Purkinje cell (primary cell): ENCODE data around the gene YAE1. TPM values are rescaled to one million over a fixed set of nuclear protein-coding genes. Genes with fewer than 3 reads are reported as not detected.

ENCODE experiments used
- polyA plus RNA-seq: library from polyadenylated mRNA; unstranded; fragments of >200 nt; fragmentation: Nextera tagmentation; gene quantifications from 2 replicates; pipeline ENCODE4 v1.2.1, GENCODE V29; 2014

The YAE1 gene
- polyA plus RNA-seq: 47.7 and 77.9 TPM in 2 replicates

DNA sequence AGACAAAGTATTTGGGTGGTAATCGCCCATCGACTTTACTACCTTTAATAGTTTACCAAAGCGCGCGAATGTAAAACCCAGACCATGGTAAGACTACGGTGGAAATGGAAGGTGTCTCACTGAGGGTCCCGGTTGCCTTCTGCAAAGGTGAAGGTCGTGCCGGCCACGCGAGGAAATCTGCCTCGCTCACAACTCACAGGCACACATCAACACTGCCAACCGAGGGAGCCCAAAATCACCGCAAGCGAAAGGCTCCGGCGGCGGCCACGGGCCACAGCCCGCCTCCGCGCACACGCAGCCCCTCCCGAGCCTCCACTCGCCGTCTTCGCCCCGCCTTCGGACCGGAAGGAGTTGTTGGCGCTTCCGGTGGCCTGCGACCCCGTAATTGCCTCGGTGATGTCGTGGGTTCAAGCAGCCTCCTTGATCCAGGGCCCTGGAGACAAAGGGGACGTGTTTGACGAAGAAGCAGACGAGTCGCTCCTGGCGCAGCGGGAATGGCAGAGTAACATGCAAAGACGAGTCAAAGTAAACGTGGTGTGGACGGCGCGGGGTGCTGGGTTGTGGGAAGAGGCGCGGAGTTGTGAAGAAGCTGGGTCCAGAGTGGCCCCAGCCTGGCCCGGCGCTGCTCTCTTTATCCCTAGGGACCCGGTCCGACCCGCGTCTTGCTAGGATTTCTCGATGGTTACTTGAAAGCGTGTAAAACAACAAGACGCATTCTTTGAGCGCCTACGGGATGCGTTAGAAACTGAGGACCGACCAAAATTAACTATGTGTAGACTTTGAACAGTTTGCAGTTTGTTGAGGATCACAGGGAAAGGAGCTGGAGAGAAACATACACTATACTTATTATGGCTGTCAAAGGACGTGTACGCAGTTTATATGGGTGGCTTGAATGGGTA, at the start of gene YAE1:
Gene YAE1, plus strand, starts transcription at position 382 of the 899 bp plus-strand sequence. Its CDS starts 15 bp downstream, at position 397.

Other genes with a start within 250 kb of the YAE1 start
- gene RALA, start 57.2 kb downstream of the YAE1 start, polyA plus RNA-seq: 50.7 and 88.0 TPM in 2 replicates